Measurements from ENCODE around the gene CACNA1I. TPM values are rescaled to one million over a fixed set of nuclear protein-coding genes. Genes with fewer than 3 reads are reported as not detected.

CACNA1I gene
- total and polyA plus RNA-seq, 2 of the 8 experiments (the other 6 are each of a cell fraction or from before 2014, with no cell fraction given): 0.77 to 1.2 TPM

DNA sequence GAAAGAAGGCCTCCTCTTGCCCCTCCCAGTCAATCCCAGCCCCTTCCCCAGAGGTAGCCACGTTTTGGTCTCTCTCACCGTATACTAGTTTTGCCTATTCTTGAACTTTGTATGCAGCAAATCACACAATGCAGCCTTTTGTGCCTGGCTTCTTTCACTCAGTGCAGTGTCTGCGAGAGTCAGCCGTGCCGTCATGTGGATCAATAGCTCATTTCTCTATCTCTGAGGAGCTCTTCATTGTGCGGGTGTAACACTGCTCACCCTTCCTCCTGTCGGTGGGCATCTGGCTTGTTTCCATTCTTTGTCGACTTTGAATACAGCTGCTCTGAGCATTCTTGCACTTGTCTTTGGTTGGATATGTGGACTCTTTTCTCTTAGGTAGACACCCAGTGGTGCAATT is 146.5 kb downstream of the CACNA1I start (continued):
- no peak for TF ChIP-seq CHD7 (IDR thresholded peaks at IDR 0.05; ENCODE audit: insufficient replicate concordance, low read length)
- no peak for TF ChIP-seq TAF1 (IDR thresholded peaks at IDR 0.05; ENCODE audit: low read depth, low read length)
- TF ChIP-seq SUZ12 (IDR thresholded peaks at IDR 0.05; ENCODE audit: low read length): no peak
- TF ChIP-seq, protein P1, sequence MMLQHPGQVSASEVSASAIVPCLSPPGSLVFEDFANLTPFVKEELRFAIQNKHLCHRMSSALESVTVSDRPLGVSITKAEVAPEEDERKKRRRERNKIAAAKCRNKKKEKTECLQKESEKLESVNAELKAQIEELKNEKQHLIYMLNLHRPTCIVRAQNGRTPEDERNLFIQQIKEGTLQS (IDR thresholded peaks at IDR 0.05; ENCODE audit: insufficient read depth, low read depth, low read length): no peak
- no peak for TF ChIP-seq ASH2L (IDR thresholded peaks at IDR 0.05; ENCODE audit: low read length)
- TF ChIP-seq EGR1 (IDR thresholded peaks at IDR 0.05; ENCODE audit: borderline replicate concordance, low read depth, low read length): no peak
- TF ChIP-seq JUND (IDR thresholded peaks at IDR 0.05; ENCODE audit: low read length): no peak
- no peak for TF ChIP-seq KDM4A (IDR thresholded peaks at IDR 0.05; ENCODE audit: low read depth, low read length, severe bottlenecking)
- no peak for TF ChIP-seq HDAC6 (IDR thresholded peaks at IDR 0.05; ENCODE audit: low read depth, low read length)
- no peak for TF ChIP-seq KDM1A (IDR thresholded peaks at IDR 0.05; ENCODE audit: borderline replicate concordance, low read length)
- TF ChIP-seq RXRA (IDR thresholded peaks at IDR 0.05; ENCODE audit: insufficient read depth, low read depth, low read length): no peak
